ENCODE data around the gene DRAXIN. TPM values are rescaled to one million over a fixed set of nuclear protein-coding genes. Genes with fewer than 3 reads are reported as not detected.

DRAXIN gene
- total RNA-seq, 1 donor from 2014 or later, result 1.7 TPM

DNA sequence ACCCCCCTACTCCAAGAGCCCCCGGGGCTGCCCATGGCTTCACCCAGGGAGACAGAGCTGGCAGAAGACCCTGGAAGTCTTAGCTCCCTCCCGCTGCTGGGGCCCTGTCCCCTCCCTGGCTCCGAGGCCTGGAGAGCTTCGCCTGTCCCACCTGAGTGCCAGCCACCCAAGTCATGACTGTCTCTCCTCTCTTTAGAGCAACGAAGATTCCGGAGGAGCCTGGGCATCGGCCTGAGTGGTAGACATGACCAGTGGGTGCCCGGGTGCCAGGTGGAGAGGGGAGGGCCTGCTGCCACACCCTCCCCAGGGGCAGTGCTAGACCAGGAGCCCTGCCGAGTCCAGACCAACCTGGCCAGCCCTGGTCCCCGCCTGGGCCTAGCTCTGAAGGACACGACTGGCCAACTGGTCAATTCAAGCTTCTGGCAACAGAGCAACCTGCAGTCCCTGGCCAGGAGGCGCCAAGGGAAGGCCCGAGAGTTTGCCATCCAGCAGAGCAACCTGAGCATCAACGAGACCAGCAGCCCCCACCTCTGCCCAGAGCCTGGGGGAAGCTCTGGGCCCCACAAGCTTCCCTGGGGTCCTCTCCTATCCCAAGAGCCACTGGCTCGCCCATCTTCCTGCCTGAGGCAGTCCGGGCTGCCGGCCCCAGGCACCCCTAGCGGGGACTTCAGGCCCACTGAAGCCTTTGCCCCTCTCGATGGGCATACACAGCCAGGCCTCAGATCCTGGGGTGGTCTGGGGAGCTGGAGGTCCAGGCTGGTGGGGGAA is 74.3 kb downstream of the DRAXIN start:
- Mint-ChIP-seq H3K36me3 (ENCODE audit: low read depth, unreplicated experiment) (peaks cover 2% of the 10 kb centered on the region), H3K9me3 (ENCODE audit: unreplicated experiment) (no peaks in the 10 kb centered on the region), H3K27ac (ENCODE audit: unreplicated experiment) (no peak overlapping the region), H3K27me3 (ENCODE audit: low read depth, unreplicated experiment) (peaks cover 40% of the 10 kb centered on the region), H3K4me1 (ENCODE audit: low read depth, unreplicated experiment) (no peaks in the 10 kb centered on the region), H3K4me3 (ENCODE audit: unreplicated experiment) (no peak overlapping the region)
- Histone ChIP-seq H3K4me2 (ENCODE audit: low read length) (no peak overlapping the region), H4K20me1 (ENCODE audit: insufficient read depth, low read length) (no peaks in the 10 kb centered on the region), H3K36me3 (ENCODE audit: insufficient read depth, low read length) (no peaks in the 10 kb centered on the region), H3K27ac (ENCODE audit: low read depth, low read length) (no peak overlapping the region), H2AFZ (ENCODE audit: low read depth, low read length) (no peak overlapping the region), H3K27me3 (ENCODE audit: insufficient read depth, low read length) (peaks cover 19% of the 10 kb centered on the region), H3K4me1 (ENCODE audit: insufficient read depth, low read length) (no peaks in the 10 kb centered on the region), H3K79me2 (ENCODE audit: insufficient read depth, low read length) (no peaks in the 10 kb centered on the region), H3K4me3 (ENCODE audit: insufficient read depth, low read depth, low read length) (no peak overlapping the region), H3K9ac (ENCODE audit: low read length) (no peak overlapping the region), H3K9me3 (ENCODE audit: insufficient read depth, low read depth, low read length) (no peaks in the 10 kb centered on the region)
- FAIRE-seq (no peak), DNase-seq (ENCODE audit: low read depth) (no peak)
- TF ChIP-seq, protein P1, sequence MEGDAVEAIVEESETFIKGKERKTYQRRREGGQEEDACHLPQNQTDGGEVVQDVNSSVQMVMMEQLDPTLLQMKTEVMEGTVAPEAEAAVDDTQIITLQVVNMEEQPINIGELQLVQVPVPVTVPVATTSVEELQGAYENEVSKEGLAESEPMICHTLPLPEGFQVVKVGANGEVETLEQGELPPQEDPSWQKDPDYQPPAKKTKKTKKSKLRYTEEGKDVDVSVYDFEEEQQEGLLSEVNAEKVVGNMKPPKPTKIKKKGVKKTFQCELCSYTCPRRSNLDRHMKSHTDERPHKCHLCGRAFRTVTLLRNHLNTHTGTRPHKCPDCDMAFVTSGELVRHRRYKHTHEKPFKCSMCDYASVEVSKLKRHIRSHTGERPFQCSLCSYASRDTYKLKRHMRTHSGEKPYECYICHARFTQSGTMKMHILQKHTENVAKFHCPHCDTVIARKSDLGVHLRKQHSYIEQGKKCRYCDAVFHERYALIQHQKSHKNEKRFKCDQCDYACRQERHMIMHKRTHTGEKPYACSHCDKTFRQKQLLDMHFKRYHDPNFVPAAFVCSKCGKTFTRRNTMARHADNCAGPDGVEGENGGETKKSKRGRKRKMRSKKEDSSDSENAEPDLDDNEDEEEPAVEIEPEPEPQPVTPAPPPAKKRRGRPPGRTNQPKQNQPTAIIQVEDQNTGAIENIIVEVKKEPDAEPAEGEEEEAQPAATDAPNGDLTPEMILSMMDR (IDR thresholded peaks at IDR 0.05; ENCODE audit: insufficient read depth, low read depth, low read length), result no peak
- no peak for TF ChIP-seq EZH2 (IDR thresholded peaks at IDR 0.05; ENCODE audit: insufficient read depth, low read length)

DNA sequence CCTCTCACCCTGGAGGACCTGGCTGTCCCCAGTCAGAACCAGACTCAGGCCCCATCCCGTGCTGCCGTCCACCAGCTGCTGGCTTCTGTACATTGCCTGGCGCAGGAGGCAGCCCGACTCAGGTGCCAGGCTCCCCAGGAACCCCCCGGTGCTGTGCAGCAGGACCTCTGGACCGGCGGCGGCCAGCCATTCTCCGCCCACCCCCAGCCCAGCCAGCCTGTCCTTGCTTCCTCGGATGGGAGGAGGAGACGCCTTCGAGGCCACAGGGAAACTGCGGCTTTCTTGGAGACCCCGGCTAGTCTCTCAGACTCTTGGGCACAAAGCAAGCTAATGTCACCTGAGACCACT is 74.9 kb downstream of the DRAXIN start:
- Histone ChIP-seq H3K36me3 (ENCODE audit: insufficient read depth, low read length) (no peaks in the 10 kb centered on the region), H3K9ac (ENCODE audit: low read length) (no peak overlapping the region), H4K20me1 (ENCODE audit: insufficient read depth, low read length) (no peaks in the 10 kb centered on the region), H3K27ac (ENCODE audit: low read depth, low read length) (no peak overlapping the region), H3K4me3 (ENCODE audit: insufficient read depth, low read depth, low read length) (no peak overlapping the region), H3K4me2 (ENCODE audit: low read length) (no peak overlapping the region), H2AFZ (ENCODE audit: low read depth, low read length) (no peak overlapping the region), H3K27me3 (ENCODE audit: insufficient read depth, low read length) (peaks cover 18% of the 10 kb centered on the region), H3K9me3 (ENCODE audit: insufficient read depth, low read depth, low read length) (no peaks in the 10 kb centered on the region), H3K79me2 (ENCODE audit: insufficient read depth, low read length) (no peaks in the 10 kb centered on the region), H3K4me1 (ENCODE audit: insufficient read depth, low read length) (no peaks in the 10 kb centered on the region)
- Mint-ChIP-seq H3K27ac (ENCODE audit: unreplicated experiment) (no peak overlapping the region), H3K4me3 (ENCODE audit: unreplicated experiment) (no peak overlapping the region), H3K27me3 (ENCODE audit: low read depth, unreplicated experiment) (peaks cover 35% of the 10 kb centered on the region), H3K4me1 (ENCODE audit: low read depth, unreplicated experiment) (no peaks in the 10 kb centered on the region), H3K9me3 (ENCODE audit: unreplicated experiment) (no peaks in the 10 kb centered on the region), H3K36me3 (ENCODE audit: low read depth, unreplicated experiment) (peaks cover 2% of the 10 kb centered on the region)
- TF ChIP-seq EZH2 (IDR thresholded peaks at IDR 0.05; ENCODE audit: insufficient read depth, low read length), result no peak
- TF ChIP-seq, protein P1 (IDR thresholded peaks at IDR 0.05; ENCODE audit: insufficient read depth, low read depth, low read length), result no peak
- no peak for DNase-seq (ENCODE audit: low read depth)
- FAIRE-seq, result no peak
